ENCODE results near the gene NCAPH2. TPM values are rescaled to one million over a fixed set of nuclear protein-coding genes. Genes with fewer than 3 reads are reported as not detected.

The NCAPH2 gene
- total RNA-seq, 1 donor from 2014 or later: 44.2 TPM

GRCh38 chr22:50524676-50525103 is 16.7 kb downstream of the NCAPH2 start:
- TF ChIP-seq CTCF (IDR thresholded peaks at IDR 0.05; ENCODE audit: insufficient read depth, low read length, severe bottlenecking): no peak
- no peak for DNase-seq (ENCODE audit: low read depth)
- Histone ChIP-seq H3K27me3 (ENCODE audit: control insufficient read depth, insufficient read depth, low read length) (no peaks in the 10 kb centered on the region), H3K4me3 (ENCODE audit: low read depth, low read length) (peak overlapping the region; percentile 79), H3K36me3 (ENCODE audit: control insufficient read depth, insufficient read depth, low read length) (peaks cover 18% of the 10 kb centered on the region)
- no peak for FAIRE-seq

GRCh38 chr22:50525104-50525857 is 17.3 kb downstream of the NCAPH2 start, which contains the start of gene SCO2:
SCO2 (minus strand) TSS chr22:50525598; CDS start chr22:50524411, 1,187 bp downstream.
- TF ChIP-seq CTCF (IDR thresholded peaks at IDR 0.05; ENCODE audit: insufficient read depth, low read length, severe bottlenecking): peak; percentile 65
- DNase-seq (ENCODE audit: low read depth): peak; percentile 87
- Histone ChIP-seq H3K4me3 (ENCODE audit: low read depth, low read length) (peak within 1 kb of the TSS; percentile 79), H3K27me3 (ENCODE audit: control insufficient read depth, insufficient read depth, low read length) (no peaks in the 10 kb centered on the region), H3K36me3 (ENCODE audit: control insufficient read depth, insufficient read depth, low read length) (peaks cover 18% of the 10 kb centered on the region)
- no peak for FAIRE-seq

GRCh38 chr22:50525858-50526107 is 17.8 kb downstream of the NCAPH2 start:
- no peaks in the 10 kb centered on the region for H3K27me3 ChIP-seq (ENCODE audit: control insufficient read depth, insufficient read depth, low read length)
- FAIRE-seq (no peak), DNase-seq (ENCODE audit: low read depth) (no peak)
- TF ChIP-seq CTCF (IDR thresholded peaks at IDR 0.05; ENCODE audit: insufficient read depth, low read length, severe bottlenecking): no peak
- peaks cover 18% of the 10 kb centered on the region for H3K36me3 ChIP-seq (ENCODE audit: control insufficient read depth, insufficient read depth, low read length)
- H3K4me3 ChIP-seq (ENCODE audit: low read depth, low read length): peak overlapping the region; percentile 79

- no peak for FAIRE-seq
- TF ChIP-seq CTCF (IDR thresholded peaks at IDR 0.05; ENCODE audit: insufficient read depth, low read length, severe bottlenecking): peak; percentile 66
- peak; percentile 50 for DNase-seq (ENCODE audit: low read depth)
These were observed 18.2 kb downstream of the NCAPH2 start for GRCh38 chr22:50526108-50526833.

GRCh38 chr22:50526834-50527801 is 19.1 kb downstream of the NCAPH2 start:
- no peaks in the 10 kb centered on the region for H3K27me3 ChIP-seq (ENCODE audit: control insufficient read depth, insufficient read depth, low read length)
- peak overlapping the region; percentile 79 for H3K4me3 ChIP-seq (ENCODE audit: low read depth, low read length)
- TF ChIP-seq CTCF (IDR thresholded peaks at IDR 0.05; ENCODE audit: insufficient read depth, low read length, severe bottlenecking): no peak
- FAIRE-seq (no peak), DNase-seq (ENCODE audit: low read depth) (peak; percentile 29)
- H3K36me3 ChIP-seq (ENCODE audit: control insufficient read depth, insufficient read depth, low read length): peaks cover 15% of the 10 kb centered on the region

More at GRCh38 chr22:50526108-50526833, 18.2 kb downstream of the NCAPH2 start:
- Histone ChIP-seq H3K36me3 (ENCODE audit: control insufficient read depth, insufficient read depth, low read length) (peaks cover 18% of the 10 kb centered on the region), H3K4me3 (ENCODE audit: low read depth, low read length) (peak overlapping the region; percentile 79), H3K27me3 (ENCODE audit: control insufficient read depth, insufficient read depth, low read length) (no peaks in the 10 kb centered on the region)
